Measurements from ENCODE around the gene ITGAX. TPM values are rescaled to one million over a fixed set of nuclear protein-coding genes. Genes with fewer than 3 reads are reported as not detected.
A peak's percentile ranks its signal among the peaks of the same experiment; 100 is the strongest.

The ITGAX gene
- total RNA-seq, 4 donors from 2014 or later = 0.70 to 18.2 (median 2.5) TPM; not detected in 1

- Histone ChIP-seq H3K36me3 (no peaks in the 10 kb centered on the region), H3K27me3 (no peaks in the 10 kb centered on the region), H3K27ac (no peak overlapping the region), H3K9me3 (no peaks in the 10 kb centered on the region), H3K4me3 (no peak overlapping the region), H3K4me1 (peaks cover 0 to 5% (median 0%) of the 10 kb centered on the region in 4 donors)
- TF ChIP-seq POLR2A (IDR thresholded peaks at IDR 0.05) (no peak), CTCF (IDR thresholded peaks at IDR 0.05) (no peak)
- peak in 1 of 3 donors; percentile 46 for DNase-seq
These were observed 10.3 kb upstream of the ITGAX start for GRCh38 chr16:31344712-31345111.

- DNase-seq = peak in 1 of 3 donors; percentile 26
- H3K4me3 ChIP-seq = no peak overlapping the region
- H3K9me3 ChIP-seq = no peaks in the 10 kb centered on the region
- H3K36me3 ChIP-seq = no peaks in the 10 kb centered on the region
- H3K27me3 ChIP-seq = no peaks in the 10 kb centered on the region
- peaks cover 0 to 6% (median 3%) of the 10 kb centered on the region in 4 donors for H3K4me1 ChIP-seq
- TF ChIP-seq CTCF (IDR thresholded peaks at IDR 0.05) (no peak), POLR2A (IDR thresholded peaks at IDR 0.05) (no peak)
- no peak overlapping the region for H3K27ac ChIP-seq
These were observed 7.5 kb upstream of the ITGAX start for GRCh38 chr16:31347445-31347844.

GRCh38 chr16:31348579-31348978 lies 6.4 kb upstream of the ITGAX start:
- Histone ChIP-seq H3K27me3 (no peaks in the 10 kb centered on the region), H3K9me3 (no peaks in the 10 kb centered on the region), H3K4me1 (peaks cover 0 to 6% (median 3%) of the 10 kb centered on the region in 4 donors), H3K27ac (peak overlapping the region in 1 of 4 donors; percentile 25), H3K4me3 (no peak overlapping the region), H3K36me3 (no peaks in the 10 kb centered on the region)
- no peak for DNase-seq
- no peak for TF ChIP-seq CTCF (IDR thresholded peaks at IDR 0.05)
- no peak for TF ChIP-seq POLR2A (IDR thresholded peaks at IDR 0.05)

GRCh38 chr16:31350275-31351005 lies 4.5 kb upstream of the ITGAX start:
- Histone ChIP-seq H3K4me1 (peaks cover 0 to 14% (median 4%) of the 10 kb centered on the region in 4 donors), H3K4me3 (no peak overlapping the region), H3K36me3 (no peaks in the 10 kb centered on the region), H3K9me3 (no peaks in the 10 kb centered on the region), H3K27me3 (no peaks in the 10 kb centered on the region), H3K27ac (no peak overlapping the region)
- TF ChIP-seq CTCF (IDR thresholded peaks at IDR 0.05) = no peak
- TF ChIP-seq POLR2A (IDR thresholded peaks at IDR 0.05) = no peak
- DNase-seq = no peak

GRCh38 chr16:31351246-31351941 lies 3.6 kb upstream of the ITGAX start:
- no peaks in the 10 kb centered on the region for H3K27me3 ChIP-seq
- H3K9me3 ChIP-seq = no peaks in the 10 kb centered on the region
- H3K27ac ChIP-seq = peak overlapping the region in 3 of 4 donors; percentile 7 to 65 (median 42)
- no peak for TF ChIP-seq POLR2A (IDR thresholded peaks at IDR 0.05)
- TF ChIP-seq CTCF (IDR thresholded peaks at IDR 0.05) = no peak
- no peak overlapping the region for H3K4me3 ChIP-seq
- H3K36me3 ChIP-seq = no peaks in the 10 kb centered on the region
- peaks cover 0 to 14% (median 4%) of the 10 kb centered on the region in 4 donors for H3K4me1 ChIP-seq
- peak in 2 of 3 donors; percentile 46 for DNase-seq
